ENCODE measurements around the gene CEMP1. TPM values are rescaled to one million over a fixed set of nuclear protein-coding genes. Genes with fewer than 3 reads are reported as not detected.

Gene CEMP1
- total RNA-seq, 1 donor from 2014 or later: not detected

DNA sequence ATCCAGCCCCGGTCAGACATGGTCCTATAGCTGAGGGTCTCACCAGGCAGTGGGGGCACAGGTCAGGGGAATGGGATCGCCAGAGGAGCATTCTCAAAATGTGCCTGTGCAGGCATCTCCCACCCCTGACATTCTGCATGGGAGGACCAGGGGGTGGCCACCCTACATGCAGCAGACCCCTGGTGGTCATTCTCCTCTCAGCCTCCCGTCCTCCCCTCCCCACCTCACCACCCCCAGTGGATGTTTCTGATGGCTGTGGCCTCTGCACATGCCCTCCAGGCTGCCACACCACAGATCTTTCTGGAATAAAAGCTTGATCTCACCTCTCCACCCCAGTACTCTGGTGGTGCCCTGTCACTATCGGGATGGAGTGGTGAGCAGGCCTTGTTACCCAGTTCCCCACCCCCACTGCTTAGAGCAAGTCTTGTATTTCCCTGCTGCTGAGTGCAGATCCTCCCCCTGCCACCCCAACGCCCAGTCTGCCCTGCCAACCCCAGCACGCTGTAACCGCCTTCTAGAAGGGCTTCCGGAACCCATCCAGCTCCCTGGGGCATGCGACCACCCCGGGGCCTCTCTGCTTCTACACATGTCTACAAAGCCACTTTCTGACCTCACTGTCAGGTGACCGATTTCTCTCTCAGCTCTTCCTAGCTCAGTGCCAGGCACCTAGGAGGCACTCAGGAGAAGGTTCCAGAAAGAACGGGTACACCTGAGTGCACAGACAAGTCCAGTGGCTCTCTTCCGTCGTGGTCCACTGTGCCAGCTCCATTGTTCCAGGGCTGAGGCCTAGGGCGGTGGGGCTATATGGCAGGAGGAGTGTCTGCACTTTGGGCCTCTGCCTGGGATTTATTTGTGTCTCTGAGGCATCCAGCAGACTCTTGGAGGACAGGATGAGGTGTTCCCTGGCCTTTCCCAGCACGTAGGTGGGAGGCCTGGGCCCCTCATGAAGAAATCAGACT lies 47.0 kb downstream of the CEMP1 start:
- DNase-seq: no peak

DNA sequence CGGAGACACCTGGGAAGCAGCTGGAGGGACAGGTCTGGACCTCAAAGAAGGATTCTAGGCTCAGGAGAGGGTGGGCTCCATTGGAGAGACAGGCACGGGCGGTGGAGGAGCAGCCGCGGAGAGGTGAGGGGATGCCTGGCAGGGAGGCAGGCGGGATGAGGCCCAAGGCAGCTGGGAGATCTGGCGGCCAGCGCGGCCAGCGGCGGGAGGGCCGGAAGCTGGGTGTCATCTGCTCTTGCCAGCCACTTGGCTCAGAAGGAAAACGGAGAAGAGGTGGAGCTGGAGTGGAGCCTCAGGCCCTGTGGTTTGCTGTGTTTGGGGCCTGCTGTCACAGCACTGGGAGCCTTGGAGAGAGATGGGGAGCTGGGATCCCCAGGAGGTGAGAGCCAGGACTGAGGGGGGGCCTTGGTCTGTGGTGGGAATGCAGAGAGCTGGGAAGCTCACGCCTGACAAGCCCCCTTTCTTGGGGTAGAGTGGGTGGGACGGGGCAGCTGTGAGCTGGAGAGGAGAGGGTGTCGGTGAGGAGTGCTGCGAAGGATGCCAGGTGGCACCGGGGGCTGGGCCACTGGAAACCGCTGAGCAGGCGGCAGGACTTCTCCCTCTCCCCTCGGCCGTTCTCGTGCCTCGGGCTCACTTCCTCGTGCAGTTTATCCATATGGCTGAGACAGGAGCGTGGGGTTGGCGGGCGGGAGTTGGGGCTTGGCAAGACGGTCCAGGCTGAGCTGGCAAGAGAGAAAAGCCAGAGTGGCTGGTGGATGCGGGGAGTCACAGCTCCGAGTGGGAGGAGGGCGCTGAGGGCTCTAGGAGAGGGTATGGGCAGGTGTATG lies 48.3 kb downstream of the CEMP1 start:
- DNase-seq: no peak

DNA sequence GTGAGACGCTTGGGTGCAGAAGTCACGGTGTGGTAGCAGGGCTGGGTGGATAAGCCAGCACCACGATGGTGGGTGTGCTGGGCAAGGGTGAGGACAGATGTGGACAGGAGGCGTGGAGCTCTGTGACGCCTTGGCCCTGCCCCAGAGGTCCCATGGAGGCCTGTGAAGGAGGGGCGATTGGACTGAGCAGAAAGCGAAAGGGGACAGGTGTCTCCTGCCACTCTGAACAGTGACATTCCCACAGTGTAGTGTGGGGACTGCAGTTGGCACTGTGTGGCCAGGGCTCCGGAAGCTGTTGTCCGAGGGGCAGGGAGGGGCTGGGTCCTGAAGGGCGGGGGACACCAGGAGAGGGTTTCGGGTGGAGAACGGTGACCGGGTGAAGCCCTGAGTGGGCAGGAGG lies 49.0 kb downstream of the CEMP1 start:
- no peak for DNase-seq

DNA sequence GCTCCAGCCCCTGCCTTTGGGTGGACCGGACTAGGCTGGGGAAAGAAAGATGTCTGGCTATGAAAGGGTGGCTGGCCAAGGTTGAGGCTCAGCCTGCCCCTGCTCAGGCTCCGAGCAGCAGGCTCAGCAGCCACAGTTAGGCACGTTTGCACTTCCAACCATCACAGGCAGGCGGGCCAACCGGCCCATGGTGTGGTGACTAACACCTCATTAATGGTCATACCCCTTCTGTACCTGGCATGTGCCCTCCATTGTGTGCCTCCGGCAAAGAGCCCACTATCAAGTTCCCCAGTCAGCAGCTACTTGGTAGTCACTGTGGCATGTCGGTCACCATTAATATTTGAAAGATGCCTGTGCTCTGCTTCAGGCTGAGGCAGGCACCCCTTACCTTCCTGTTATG lies 49.5 kb downstream of the CEMP1 start:
- DNase-seq: no peak

DNA sequence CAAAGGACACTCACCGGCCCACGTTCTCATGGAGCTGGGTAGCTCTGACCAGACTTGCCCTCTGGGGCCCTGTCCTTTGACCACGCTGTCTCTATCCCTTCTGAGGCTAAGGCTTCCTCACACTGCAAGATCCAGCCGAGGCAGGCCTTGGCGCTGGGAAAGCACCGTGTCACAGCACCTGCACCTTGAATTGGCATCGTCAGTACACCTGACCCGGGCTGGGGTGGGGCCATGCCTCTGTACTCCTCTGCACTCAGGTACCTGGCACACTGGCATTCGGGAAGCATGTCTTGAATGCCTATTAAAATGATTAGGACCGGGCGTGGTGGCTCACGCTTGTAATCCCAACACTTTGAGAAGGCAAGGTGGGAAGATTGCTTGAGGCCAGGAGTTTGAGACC lies 50.3 kb downstream of the CEMP1 start:
- DNase-seq: no peak

Small RNAs within 50 kb of the gene (small RNA-seq; reads per million reads assigned to genes)
- gene AC093525.1 (ENCODE audit: low replicate concordance) (not detected), gene MIR3178 (ENCODE audit: low replicate concordance) (not detected)

Other genes with a start within 250 kb of the CEMP1 start
- gene ABCA3, start 190.7 kb downstream of the CEMP1 start, total RNA-seq: 3.5 TPM
- 7.8 TPM for gene CCNF, start 102.0 kb downstream of the CEMP1 start, total RNA-seq
- 3.4 TPM for gene TEDC2, start 71.3 kb downstream of the CEMP1 start, total RNA-seq
- gene NTN3, start 60.1 kb downstream of the CEMP1 start, total RNA-seq: 3.4 TPM
- 8.8 TPM for gene TBC1D24, start 56.3 kb downstream of the CEMP1 start, total RNA-seq
- gene ATP6V0C, start 17.5 kb downstream of the CEMP1 start, total RNA-seq: 20.4 TPM
- 15.6 TPM for gene AMDHD2, start 11.0 kb downstream of the CEMP1 start, total RNA-seq
- gene PDPK1, start 6.6 kb upstream of the CEMP1 start, total RNA-seq: 18.9 TPM
- 13.6 TPM for gene KCTD5, start 151.1 kb upstream of the CEMP1 start, total RNA-seq
- gene PRSS27, start 188.8 kb upstream of the CEMP1 start, total RNA-seq: 0.39 TPM
- 234 TPM for gene SRRM2, start 221.2 kb upstream of the CEMP1 start, total RNA-seq
- 109 TPM for gene ELOB, start 245.9 kb upstream of the CEMP1 start, total RNA-seq